ENCODE results near the gene APBA3. TPM values are rescaled to one million over a fixed set of nuclear protein-coding genes. Genes with fewer than 3 reads are reported as not detected.

Gene APBA3
- polyA plus RNA-seq, 5 donors = 11.0 to 23.3 (median 18.1) TPM

DNA sequence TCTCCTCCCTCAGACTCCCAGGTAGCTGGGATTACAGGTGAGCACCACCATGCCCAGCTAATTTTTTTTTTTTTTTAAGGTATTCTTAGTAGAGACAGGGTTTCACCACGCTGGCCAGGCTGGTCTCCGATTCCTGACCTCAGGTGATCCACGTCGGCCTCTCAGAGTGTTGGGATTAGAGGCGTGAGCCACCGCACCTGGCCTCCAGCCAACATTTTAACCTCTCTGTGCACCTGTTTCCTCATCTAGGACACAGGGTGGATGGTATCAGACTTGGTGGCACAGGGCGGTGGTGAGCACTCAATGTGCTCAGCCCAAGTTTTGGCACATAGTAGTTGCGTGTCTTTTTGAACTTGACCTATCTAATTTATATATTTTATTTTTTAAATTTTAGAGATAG, 12.5 kb downstream of the APBA3 start:
- DNase-seq = no peak

DNA sequence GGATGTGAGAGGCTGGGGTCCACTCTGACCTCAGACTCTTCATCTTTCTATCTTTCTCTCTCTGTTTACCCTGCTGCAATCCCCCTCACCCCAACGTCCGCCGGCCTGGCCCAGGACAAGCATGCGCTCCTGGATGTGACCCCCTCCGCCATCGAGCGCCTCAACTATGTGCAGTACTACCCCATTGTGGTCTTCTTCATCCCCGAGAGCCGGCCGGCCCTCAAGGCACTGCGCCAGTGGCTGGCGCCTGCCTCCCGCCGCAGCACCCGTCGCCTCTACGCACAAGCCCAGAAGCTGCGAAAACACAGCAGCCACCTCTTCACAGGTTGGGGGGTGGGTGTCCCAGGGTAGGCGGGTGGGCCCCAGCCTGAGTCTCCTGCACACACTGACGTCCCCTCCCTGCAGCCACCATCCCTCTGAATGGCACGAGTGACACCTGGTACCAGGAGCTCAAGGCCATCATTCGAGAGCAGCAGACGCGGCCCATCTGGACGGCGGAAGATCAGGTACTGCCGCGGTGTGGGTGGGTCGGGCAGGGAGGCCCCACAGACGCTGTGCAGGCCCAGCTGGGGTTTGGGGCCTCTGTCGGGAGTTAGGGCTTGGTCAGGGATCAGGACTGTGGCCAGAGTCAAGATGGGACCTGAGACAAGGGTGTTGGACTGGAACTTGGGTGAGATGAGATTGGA, 15.0 kb downstream of the APBA3 start:
- DNase-seq = no peak

DNA sequence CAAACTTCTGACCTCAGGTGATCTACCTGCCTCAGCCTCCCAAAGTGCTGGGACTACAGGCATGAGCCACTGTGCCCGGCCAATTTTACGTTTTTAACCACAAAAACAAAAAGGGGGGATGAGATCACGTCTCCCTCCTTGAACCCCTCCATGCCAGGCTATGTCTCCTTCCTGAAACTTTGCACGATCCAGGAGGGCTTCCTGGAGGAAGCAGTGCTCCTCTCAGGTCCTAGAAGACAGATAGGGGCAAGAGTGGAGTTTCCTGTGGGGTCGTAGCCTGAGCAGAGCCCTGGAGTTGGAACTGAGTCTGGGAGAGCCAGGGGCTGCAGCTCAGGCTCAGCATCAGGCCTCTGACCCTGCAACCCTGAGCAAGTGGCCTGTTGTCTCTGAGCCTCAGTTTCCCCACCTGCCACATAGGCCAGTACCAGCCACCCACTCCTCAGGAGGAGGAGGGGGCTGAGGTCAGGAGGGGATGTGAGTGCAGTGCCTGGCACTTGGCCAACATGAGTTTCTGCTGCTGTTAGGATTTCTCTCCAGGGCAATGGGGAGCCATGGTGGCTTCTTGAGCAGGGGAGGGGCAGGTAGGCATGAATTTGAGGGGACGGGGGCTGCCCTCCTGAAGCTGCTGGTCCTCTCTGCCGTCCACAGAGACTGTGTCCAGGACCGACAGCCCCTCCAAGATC, 16.0 kb downstream of the APBA3 start:
- DNase-seq = no peak

DNA sequence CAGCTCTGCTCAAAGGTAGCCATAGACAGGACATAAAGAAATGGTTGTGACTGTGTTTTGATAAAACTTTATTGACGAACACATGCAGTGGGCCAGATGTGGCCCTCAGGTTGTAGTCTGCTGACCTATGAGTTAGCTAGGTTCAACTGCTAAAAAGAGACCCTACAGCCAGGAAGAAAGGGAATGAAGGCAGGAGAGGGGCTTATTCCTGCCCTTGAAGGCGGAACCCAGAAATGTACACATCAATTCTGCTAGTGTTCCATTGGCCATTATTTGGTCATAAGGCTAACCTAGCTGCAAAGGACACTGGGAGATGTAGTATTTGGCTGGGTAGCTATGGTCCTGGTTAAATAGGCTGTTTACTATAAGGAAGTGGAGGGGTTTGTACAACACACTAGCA, 18.0 kb downstream of the APBA3 start:
- DNase-seq = no peak

DNA sequence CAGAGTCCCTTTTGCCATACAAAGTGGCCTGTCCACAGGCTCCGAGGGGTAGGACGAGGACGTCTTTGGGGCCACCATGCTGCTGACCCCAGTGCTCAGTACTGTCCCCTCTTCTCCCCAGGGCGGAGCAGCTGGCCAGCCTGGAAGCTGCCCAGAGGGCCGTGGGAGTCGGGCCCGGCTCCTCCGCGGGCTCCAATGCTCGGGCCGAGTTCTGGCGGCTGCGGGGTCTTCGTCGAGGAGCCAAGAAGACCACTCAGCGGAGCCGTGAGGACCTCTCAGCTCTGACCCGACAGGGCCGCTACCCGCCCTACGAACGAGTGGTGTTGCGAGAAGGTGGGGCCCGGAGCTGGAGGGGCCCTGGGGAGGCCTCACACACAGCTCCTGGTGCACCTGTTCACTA, 21.1 kb downstream of the APBA3 start:
- no peak for DNase-seq

DNA sequence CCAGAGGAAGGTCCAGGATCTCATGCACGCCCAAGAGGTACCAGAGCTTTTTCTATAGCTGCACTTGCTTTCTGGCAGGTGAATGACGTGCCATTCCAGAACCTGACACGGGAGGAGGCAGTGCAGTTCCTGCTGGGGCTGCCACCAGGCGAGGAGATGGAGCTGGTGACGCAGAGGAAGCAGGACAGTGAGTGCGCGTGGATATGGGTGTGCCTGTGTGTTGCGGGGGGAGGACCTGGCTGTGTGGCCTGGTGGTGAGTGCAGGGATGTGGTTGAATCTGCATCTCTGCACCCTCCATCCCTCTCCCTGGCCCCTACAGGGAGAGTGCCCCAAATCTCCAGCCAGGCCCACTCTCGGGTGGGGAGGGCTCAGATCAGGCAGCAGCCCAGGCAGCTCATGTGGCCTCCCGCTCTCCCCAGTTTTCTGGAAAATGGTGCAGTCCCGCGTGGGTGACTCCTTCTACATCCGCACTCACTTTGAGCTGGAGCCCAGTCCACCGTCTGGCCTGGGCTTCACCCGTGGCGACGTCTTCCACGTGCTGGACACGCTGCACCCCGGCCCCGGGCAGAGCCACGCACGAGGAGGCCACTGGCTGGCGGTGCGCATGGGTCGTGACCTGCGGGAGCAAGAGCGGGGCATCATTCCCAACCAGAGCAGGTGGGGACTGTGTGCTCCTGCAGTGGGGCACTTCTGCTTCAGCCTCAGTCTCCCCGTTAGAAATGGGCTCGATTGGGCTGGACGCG, 22.8 kb downstream of the APBA3 start:
- DNase-seq = no peak

DNA sequence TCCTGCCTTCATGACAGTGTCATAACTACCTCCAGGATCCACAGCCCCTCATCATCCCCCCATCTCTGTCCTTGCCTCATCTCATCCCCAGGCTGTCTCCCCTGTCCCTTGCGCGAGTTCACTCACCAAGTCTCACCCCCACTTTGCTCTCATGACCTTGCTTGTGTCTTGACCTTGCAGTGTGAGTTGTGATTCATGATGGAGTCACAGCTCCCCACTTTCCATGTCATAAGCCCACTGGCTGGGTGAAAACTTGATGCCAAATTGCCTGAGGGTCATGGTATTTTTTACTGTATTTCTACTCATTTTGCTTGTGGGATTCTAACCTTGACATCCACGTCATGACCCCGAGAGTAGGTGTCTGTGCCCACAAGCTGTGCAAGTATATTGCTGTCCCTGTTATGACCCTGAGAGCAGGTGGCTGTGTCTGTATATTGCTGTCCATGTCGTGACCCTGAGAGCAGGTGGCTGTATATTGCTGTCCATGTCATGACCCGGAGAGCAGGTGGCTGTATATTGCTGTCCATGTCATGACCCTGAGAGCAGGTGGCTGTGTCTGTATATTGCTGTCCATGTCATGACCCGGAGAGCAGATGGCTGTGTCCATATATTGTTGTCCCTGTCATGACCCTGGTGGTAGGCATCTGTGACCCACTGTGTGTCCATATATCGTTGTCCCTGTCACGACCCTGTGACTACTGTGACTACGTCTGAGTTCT, 23.8 kb downstream of the APBA3 start:
- no peak for DNase-seq

DNA sequence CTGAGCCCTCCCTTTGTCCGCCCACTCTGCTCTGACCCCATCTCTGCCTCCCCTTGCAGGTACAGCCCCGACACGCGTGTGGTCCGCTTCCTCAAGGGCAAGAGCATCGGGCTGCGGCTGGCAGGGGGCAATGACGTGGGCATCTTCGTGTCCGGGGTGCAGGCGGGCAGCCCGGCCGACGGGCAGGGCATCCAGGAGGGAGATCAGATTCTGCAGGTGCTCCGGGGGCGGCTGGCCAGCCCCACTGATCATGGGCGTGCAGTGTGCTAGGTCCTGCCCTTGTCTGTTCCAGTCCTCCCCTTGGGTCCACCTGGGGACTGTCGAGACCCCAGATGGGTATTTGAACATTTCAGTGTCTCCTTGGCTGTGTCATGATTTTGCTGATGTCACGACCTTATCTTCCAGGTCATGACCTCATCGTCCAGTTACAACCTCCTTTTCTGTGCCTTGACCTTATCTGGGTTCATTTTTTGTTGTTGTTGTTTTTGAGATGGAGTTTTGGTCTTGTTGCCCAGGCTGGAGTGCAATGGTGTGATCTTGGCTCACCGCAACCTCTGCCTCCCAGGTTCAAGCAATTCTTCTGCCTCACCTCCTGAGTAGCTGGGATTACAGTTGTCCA, 25.3 kb downstream of the APBA3 start:
- no peak for DNase-seq

DNA sequence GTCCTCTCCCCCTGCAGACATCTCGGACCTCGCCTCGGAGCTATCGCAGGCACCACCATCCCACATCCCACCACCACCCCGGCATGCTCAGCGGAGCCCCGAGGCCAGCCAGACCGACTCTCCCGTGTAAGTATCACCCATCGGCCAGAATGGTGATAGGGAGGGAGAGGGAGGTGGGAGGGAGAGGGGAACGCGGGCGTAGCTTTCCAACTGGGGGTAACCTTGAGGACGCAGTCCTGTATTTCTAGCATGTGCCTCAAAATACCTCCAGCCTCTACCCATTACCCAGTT, 27.2 kb downstream of the APBA3 start:
- DNase-seq = no peak

DNA sequence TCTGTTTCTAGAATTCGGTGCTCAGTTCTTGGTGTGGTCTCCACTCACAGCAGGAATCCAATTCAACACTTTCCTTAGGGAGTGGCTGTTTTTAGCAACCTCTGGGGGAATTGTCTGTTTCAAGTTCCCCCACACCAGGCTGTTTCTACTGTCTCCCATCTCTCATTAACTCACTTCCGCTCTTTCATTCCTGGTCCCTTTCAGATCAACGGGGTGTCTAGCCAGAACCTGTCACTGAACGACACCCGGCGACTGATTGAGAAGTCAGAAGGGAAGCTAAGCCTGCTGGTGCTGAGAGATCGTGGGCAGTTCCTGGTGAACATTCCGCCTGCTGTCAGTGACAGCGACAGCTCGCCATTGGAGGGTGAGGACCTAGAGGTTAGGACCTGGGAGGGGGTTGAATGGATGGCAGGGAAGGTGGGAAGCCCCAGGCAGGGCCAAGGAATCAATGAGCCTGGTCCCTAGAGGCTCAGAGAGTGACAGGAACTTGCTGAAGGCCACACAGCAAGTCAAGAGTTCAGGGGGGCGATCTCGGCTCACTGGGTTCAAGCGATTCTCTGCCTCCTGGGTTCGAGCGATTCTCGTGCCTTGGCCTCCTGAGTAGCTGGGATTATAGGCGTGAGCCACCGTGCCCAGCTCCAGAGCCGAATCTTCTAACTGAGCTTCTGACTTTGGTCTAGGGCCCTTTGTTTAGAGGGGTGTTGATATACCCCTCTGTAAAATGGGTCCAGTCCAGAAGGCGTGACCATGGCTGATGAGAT, 27.8 kb downstream of the APBA3 start:
- DNase-seq = no peak

DNA sequence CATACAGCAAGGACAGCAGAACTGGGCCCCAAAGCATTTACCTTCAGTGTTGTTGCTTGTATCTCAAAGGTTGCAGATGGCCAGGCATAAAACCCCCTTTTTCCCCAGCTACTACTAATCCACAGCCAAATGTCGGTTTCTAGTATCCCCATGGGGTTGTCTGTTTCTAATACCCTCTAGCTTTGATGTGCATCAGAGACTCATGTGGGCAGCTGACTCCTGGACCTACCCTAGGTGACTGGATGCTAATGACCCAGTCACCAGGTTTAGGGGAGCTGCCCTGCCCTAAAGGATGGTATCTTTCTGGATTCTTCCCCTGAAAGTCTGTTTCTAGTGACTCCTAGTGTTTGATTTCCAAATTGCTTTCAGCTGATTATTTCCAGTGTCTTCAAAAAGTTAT, 29.4 kb downstream of the APBA3 start:
- no peak for DNase-seq

DNA sequence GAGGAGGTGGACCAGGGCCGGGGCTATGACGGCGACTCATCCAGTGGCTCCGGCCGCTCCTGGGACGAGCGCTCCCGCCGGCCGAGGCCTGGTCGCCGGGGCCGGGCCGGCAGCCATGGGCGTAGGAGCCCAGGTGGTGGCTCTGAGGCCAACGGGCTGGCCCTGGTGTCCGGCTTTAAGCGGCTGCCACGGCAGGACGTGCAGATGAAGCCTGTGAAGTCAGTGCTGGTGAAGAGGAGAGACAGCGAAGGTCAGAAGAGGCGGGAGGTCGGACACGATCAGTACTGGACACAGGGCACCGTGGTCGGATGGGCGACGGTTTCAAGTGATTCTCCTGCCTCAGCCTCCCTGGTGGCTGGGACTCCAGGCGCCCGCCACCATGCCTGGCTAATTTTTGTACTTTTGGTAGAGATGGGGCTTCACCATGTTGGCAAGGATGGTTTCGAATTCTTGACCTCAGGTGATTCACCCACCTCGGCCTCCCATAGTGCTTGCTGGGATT, 31.0 kb downstream of the APBA3 start:
- DNase-seq = no peak

DNA sequence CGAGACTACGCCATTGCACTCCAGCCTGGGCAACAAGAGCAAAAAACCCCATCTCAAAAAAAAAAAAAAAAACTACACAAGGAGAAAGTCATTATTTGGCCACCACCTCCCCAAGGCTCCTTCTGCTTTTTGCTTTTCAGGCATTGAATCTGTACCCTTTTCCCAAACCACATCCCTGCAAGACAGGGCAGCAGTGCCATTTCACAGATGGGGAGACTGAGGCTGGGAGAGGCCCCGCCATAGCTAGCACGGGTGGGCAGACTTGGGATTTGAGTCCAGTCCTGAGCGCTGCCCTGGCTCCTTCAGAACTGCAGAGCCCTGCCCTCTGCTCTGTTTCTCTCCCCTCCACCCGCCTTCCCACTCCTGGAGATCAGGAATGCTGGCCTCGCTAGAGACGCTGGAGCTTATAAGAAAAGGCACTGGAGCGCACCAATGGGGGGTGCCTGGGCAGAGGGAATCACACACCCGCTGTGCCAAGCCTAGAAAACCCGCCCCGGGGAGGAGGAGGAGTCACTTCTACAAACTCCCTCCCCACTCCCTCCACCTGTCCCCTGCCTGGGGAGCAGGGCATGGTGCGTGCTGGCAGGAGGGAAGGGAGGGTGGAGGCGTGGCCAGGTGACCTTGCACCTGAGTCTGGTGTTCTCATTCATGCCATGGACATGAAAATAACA, 35.7 kb downstream of the APBA3 start:
- DNase-seq = no peak

DNA sequence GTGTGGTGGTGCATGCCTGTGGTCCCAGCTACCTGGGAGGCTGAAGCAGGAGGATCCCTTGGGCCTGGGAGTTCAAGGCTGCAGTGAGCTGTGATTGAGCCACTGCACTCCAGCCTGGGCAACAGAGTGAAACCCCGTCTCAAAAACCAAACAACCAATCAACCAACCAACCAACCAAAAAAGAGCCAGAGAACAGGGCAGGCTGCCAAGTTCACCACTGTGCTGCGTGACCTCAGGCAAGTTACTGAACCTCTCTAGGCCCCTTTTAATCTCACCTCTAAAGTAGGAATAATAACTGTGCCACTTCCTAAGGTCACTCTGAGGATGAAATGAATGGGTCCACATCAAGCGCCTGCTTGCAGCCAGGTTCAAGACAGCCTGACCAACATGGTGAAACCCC, 36.4 kb downstream of the APBA3 start:
- DNase-seq = no peak

DNA sequence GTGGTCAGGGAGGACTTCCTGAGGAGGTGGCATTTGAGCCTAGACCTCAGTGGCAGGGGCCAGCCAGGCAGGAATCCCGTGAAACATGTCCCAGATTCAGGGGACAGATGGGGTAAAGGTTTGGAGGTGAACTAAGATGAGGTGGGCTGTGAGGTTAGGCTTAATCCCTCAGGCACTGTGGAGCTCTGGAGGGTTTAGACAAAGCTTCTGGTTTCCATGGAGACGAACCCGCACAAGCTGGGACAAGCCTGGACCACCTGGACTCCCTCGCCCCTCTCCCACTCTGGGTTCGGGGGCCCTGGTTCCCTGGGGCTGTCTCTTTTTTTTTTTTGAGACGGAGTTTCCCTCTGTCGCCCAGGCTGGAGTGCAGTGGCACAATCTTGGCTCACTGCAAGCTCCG, 37.6 kb downstream of the APBA3 start:
- no peak for DNase-seq

DNA sequence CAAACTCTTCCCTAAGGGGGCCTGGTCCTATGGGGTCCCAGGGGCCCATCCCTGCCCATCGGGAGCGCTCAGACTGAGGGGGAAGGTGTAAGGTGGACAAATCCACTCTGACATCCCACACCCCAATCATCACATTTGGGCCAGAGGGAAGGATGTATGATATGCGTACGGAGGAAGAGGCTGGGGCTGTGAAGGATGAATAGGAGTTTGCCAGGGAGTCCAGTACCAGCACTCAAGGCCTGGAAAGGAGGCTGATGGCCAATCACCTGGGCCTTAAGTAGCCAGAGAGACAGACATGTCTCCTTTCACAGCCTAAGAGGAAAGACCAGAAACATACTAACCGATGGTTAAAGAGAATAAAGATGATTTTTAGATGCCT, 38.4 kb downstream of the APBA3 start:
- DNase-seq = no peak

DNA sequence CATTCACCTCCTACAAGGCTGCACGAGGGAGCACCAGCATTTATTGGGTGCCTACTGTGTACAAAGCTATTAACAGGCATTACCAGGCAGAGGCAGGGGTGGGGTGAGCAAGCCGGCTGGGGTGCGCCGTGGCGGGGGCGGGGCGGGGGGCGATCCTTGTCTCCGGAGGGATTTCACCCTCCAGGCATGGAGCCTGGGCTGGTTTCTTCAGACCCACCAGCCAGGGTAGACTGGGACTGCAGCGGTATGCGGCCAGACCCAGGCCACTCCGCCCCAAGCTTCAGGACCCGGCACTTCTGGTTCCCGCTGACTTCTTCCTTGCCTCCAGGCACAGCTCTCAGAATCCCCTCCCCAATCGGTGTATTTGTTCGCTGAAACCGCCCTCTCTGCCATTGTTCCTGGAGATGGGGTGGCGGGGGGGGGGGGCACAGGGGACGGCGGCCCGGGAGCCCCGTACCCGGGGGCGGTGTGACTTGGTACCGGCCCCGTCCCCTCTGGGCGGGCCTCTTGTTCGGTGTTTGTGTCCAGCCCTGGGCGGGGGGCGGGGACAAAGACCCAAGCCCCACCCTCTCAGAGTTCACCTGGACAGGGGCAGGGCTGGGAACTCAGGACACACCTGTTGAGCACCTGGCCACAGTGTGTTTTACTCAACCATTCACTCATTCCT, 38.9 kb downstream of the APBA3 start:
- DNase-seq = no peak

DNA sequence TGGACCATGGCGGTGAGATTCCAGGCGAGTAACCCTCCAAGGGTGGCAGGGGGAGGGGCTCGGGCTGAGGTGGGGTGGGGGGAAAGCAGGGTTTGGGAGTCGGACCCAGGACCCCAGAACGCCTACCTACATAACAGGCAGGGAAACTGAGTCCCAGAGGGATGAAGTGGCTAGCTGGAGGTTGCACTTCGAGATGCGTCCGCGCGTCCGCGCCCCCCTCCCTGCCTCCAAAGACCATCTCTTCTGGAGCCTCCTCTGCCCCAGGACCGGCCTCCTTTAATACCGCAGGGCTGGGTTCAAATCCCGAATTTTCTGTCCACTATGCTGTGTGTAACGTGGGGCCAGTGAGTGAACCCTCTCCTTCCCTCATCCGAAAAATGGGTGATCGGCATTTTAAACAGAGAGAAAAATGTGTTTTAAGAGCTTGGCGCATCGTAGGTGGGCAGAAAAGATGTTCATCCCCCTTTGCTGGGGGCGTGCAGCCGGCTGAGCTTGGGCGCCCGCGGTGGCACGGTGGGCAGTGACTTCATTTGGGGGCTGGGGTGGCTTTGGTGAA, 39.5 kb downstream of the APBA3 start:
- no peak for DNase-seq

DNA sequence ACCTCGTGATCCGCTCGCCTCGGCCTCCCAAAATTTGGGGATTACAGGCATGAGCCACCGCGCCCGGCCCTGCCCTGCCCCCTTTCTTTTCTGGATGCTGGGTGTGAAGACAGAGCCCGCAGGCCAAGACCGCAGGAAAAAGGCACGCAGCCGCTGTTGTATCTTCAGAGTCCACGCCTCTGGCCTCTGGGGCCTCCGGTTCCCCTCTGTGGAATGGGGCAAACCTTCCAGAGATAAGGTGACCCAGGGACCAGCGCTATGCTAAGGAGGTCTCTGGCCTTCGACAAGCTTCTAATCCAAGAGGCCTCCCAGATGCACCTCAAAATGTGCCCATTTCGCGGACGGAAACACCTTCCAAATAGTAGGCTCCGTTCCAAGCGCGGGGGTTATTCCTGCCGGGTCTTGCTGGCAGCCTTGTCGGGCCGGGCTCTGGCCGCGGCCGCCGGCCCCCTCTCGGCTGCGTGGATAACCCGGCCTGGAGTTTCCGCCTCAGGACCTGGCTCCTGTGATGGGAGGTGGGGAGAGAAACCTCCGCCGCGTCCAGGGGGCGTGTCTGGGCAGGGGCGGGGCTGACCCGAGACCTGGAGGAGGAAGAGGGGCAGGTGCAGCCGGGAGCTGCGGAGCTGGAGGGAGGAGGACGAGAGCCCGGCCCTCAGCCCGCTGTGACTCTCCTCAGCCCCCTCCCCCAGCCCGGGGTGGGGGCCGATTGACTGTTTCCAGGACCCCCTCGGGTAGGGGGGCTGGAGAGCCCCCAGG, 40.2 kb downstream of the APBA3 start:
- peak; percentile 71 to 77 for DNase-seq

Measured in right lung (tissue), 5 donors.